SKM-1 (cell line): Measurements from ENCODE around the gene PRDX3.
A peak's percentile ranks its signal among the peaks of the same experiment; 100 is the strongest.
"Not testable (repeated sequence)": the region's sequence is repeated elsewhere in the genome, so short reads cannot be mapped to it uniquely, and the experiment has no call there.

Source experiments
- DNase-seq: peaks from one replicate; lab custom pipeline; 2025; ENCODE audit not compliant: unreplicated experiment; lab: John Stamatoyannopoulos, UW

The PRDX3 gene

DNA sequence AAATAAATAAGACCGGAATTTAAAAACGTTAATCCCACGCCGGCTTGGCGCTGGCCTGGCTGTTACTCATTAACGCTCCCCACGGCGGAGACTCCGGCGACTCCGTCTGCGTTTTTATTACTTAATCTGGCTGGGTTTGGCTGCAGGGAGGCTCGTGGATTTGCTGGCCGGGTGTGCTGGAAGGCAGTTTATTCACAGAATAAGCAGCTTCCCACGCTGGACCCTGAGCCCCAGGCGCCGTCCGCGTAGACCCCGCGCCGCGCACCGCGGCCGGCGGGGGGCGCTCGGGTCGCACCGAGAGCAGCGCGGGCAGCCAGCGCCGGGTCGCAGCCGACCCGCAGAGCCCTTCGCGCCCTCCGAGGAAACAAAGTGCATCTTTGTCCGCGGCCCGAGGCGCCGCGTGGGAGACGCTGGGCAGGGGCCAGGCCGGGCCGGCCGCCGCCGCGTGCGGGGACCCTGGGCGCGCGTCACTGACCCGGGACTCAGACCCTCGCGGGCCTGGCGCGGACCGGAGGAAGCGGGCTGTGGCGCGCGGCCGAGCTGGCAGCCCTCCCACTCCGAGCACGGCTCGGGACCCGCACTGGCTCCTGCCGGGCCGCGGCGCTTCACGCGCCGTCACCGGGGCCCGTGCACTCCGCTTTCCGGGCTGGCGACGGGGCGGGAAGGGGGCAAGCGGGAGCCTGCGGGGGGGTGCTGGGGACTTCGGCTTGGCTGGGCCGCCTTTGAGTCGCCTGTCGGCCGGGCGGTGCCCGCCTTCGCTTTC, 28.2 kb upstream of the PRDX3 start:
- DNase-seq = peak; percentile 32

GRCh38 chr10:119205894-119206602, 27.4 kb upstream of the PRDX3 start:
- DNase-seq = peak; percentile 35

DNA sequence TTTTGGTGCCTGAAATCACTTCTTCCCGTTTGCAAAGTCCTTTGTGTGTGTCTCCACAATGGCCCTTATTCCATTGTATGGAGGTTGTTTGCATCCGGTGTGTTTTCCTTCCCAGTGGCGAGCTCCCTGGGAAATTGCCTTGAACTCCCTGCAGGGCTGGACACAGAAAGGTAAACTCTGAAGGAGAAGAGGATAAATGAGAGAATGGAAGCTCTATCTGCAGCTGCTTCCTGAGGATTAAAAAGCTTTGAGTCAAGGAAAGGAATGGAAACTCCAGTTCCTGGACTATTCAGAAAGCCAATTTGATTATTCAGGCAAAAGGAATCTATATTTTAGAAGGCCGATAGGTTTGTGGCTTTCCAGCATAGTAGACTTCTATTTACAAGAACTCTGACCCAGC, 24.4 kb upstream of the PRDX3 start:
- no peak for DNase-seq

GRCh38 chr10:119201233-119201632, 22.6 kb upstream of the PRDX3 start:
- DNase-seq = no peak

- peak; percentile 48 for DNase-seq
Observed at GRCh38 chr10:119199231-119199992, 20.8 kb upstream of the PRDX3 start.

DNA sequence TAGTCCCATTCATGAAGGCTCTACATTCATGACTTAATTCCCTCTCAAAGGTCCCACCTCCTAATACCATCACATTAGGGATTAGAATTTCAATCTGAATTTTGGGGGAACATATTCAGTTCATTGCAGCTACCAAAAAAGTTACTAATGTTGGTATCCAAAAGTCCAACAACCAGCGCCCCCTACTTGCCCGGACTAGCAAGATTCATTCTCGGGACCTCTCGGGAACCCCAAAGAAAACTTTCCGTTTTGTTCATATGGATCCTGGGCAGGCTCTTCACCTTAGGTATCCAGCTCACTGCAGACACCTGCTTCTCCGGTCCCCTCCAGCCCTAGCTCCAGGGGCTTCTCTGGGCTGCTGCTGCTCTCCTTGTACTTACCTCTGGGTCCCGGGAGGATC, 19.8 kb upstream of the PRDX3 start:
- no peak for DNase-seq

GRCh38 chr10:119197921-119198320, 19.3 kb upstream of the PRDX3 start:
- DNase-seq = no peak

- no peak for DNase-seq
Observed at GRCh38 chr10:119191881-119192280, 13.3 kb upstream of the PRDX3 start.

DNA sequence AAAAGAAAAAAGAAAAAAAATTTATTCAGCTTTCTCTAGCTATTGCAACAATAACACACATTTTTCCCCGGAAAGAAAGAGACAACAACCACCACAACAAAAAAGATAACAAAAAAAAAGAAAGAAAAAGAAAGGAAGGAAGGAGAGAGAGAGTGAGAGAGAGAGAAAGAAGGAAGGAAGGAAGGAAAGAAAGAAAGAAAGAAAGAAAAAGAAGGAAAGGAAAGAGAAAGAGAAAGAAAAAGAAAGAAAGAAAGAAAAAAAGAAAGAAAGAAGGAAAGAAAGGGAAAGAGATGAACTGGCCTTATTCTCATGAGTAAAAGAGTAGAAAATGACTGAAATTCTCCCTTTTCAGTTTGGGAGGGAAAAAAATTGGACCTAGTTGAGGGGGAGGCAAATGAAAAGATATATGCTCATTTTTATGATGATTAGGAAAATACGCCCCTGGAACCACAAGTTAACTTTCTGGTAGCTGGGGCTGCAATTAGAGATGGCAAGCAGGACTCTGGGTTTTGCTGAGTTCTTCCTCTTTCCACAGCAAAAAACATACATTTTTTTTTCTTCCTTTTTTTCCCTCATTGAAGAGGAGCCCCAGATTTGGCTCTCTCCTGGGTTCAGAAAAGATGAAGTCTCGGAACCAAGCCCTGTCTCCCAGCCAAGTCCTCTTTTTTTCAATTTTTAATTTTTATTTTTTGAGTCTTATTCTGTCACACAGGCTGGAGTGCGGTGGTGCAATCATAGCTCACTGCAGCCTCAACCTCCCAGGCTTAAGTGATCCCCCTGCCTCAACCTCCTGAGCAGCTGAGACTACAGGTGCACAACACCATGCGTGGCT, 12.6 kb upstream of the PRDX3 start:
- DNase-seq = peak; percentile 36

DNA sequence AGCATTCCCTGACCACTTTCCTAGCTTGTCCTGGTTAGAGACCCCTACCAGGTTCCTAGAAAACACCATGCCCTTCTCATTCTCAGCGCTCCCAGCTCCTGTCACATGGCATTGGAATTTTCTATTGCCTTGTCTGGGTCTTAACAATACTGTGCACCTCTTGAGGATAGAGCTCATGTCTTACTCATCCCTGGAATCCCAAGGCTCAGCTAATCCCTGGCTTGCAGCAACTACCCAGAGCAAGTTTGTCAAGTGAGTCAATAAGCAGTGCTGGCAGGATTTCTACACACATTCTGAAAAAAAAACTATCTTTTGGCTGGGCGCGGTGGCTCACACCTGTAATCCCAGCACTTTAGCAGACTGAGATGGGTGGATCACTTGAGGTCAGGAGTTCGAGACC, 11.7 kb upstream of the PRDX3 start:
- DNase-seq = no peak

- DNase-seq = no peak
Observed at GRCh38 chr10:119189811-119190282, 11.2 kb upstream of the PRDX3 start.

GRCh38 chr10:119183664-119184412, 5.2 kb upstream of the PRDX3 start:
- no peak for DNase-seq

DNA sequence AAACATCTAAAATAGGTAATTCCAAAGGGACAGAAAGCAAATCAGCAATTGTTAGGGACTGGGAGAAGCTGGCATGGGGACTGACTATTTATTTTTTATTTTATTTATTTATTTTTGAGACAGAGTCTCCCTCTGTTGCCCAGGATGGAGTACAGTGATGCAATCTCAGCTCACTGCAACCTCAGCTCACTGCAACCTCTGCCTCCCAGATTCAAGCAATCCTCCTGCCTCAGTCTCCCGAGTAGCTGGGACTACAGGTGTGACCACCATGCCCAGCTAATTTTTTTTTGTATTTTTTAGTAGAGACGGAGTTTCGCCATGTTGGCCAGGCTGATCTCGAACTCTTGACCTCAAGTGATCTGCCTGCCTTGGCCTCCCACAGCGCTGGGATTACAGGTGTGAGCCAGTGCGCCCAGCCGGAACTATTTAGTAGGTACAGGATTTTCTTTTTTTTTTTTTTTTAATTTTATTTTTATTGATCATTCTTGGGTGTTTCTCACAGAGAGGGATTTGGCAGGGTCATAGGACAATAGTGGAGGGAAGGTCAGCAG, 2.3 kb upstream of the PRDX3 start:
- not testable (repeated sequence) for DNase-seq

GRCh38 chr10:119177708-119178371, 772 bp downstream of the PRDX3 start:
- DNase-seq = no peak

- no peak for DNase-seq
Observed at GRCh38 chr10:119176166-119176565, 2.4 kb downstream of the PRDX3 start.

DNA sequence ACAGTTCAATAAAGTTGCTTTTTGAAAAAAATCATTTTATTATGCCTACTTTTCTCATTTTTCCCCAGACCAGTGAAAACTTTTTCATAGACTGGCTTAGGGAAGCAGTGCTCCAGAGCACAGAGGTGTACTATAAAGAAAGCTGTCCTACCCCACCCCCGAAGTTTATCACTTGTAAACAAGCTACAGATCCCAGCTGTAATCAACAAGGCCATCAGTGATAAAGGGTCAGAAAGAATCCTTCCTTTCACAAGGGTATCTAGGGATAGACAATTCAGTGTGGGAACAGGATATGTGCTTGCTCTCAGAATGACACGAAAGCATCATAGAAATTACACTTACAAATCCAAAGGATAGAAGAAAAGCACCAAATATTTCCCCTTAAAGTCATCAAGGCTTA, 4.5 kb downstream of the PRDX3 start:
- DNase-seq = no peak

DNA sequence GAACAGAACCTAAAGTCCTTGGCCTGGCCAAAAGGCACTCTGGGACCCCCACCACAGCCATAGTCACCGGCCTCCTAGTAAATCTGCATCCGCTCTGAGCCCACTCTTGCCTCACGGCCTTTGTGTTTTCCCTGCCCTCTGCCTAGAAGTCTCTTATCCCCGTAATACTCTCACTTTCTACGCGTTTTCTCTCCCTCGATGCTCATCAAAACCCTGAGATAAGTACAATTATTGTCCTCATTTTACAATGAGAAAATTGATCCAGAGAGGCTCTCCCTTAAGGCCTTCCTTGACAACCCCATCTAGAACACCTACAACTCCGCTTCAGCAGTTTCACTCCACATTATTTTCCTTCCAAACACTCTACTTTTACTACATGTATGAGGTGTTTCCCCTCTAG, 11.6 kb downstream of the PRDX3 start:
- no peak for DNase-seq

GRCh38 chr10:119166564-119166963, 12.0 kb downstream of the PRDX3 start:
- no peak for DNase-seq

GRCh38 chr10:119166118-119166500, 12.5 kb downstream of the PRDX3 start:
- no peak for DNase-seq
